IPS-15b (cell line): ENCODE results near the gene AASDH.

Experiments
- H3K27me3 ChIP-seq: one replicate; pipeline ENCODE4 v1.6.1; 2013; ENCODE audit warnings: low read length; ENCODE audit not compliant: control insufficient read depth, insufficient read depth
- H3K36me3 ChIP-seq: one replicate; pipeline ENCODE4 v1.6.1; 2013; ENCODE audit warnings: low read length; ENCODE audit not compliant: control insufficient read depth, insufficient read depth
- H3K4me1 ChIP-seq: one replicate; pipeline ENCODE4 v1.6.1; 2013; ENCODE audit warnings: mild to moderate bottlenecking, low read length; ENCODE audit not compliant: control insufficient read depth, insufficient read depth
- H3K4me3 ChIP-seq: one replicate; pipeline ENCODE4 v1.5.1; 2013; ENCODE audit warnings: low read depth, low read length
- H3K9ac ChIP-seq: one replicate; pipeline ENCODE4 v1.6.1; 2013; ENCODE audit warnings: low read depth, mild to moderate bottlenecking, low read length
- H3K9me3 ChIP-seq: one replicate; pipeline ENCODE4 v1.6.1; 2013; ENCODE audit warnings: mild to moderate bottlenecking, low read length; ENCODE audit not compliant: control insufficient read depth, insufficient read depth

Gene AASDH

DNA sequence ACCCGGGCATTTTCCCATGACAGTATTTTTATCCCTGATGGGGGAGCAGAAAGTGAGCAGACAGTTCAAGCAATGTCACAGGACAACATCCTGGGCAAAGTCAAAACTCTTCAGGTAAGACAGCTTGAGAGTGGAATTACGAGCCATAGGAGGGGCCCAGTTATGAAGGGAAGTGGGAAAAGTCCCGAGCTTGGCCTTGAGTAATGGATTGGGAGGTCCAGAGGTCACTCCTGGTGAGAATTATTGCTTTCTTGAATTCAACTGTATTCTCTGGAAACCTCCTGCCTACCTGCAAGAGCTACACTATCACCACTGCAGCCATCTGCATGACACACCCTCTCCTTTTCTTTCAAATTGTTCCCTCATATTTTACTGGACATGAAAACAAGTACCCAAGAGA is 89.1 kb downstream of the AASDH start:
- Histone ChIP-seq H3K4me3 (no peak overlapping the region), H3K36me3 (no peaks in the 10 kb centered on the region), H3K27me3 (no peaks in the 10 kb centered on the region), H3K4me1 (peaks cover 4% of the 10 kb centered on the region), H3K9ac (no peak overlapping the region), H3K9me3 (no peaks in the 10 kb centered on the region)

DNA sequence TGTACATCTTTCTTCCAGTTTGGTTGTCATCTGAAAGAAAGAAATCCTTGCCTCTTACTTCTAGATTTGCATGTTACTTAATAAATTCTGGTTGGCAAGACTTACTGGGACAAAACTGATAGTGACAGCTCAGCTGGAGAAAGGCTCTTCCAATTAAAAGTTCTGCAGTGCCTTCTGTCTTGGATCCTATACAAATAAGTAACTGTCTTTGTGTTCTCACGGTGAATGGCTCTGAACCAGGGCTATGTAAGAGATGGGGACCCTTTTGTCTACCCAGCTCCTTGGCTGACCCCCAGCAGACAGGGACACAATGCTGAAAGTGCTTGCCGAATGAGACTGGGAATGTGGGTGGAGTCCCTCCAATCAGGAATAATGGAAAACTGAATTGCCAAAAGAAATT is 89.5 kb downstream of the AASDH start:
- no peak overlapping the region for H3K4me3 ChIP-seq

DNA sequence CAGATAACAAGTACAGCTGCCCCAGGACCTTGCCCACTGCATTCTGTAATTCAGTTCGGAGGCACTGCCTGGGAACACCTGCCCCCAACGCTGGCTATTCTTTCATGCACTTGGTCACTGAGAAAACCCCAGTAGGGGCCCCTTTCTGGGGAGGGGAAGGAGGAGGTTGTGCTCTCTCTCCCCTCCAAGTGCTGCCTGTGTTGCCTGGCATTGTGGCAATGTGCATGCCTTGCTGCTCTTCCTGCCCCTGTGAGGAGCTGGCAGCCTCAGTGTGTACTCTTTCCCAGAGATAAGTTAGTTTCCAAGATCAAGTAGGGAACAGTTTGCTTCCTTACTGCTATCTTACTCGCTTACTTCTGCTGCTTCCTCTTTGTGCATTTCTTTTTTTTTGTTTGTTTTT is 90.8 kb downstream of the AASDH start:
- Histone ChIP-seq H3K9ac (no peak overlapping the region), H3K4me1 (peaks cover 4% of the 10 kb centered on the region), H3K4me3 (no peak overlapping the region), H3K27me3 (no peaks in the 10 kb centered on the region), H3K36me3 (no peaks in the 10 kb centered on the region), H3K9me3 (no peaks in the 10 kb centered on the region)

More for the DNA sequence above, 89.5 kb downstream of the AASDH start:
- H3K36me3 ChIP-seq: no peaks in the 10 kb centered on the region
- peaks cover 4% of the 10 kb centered on the region for H3K4me1 ChIP-seq
- H3K27me3 ChIP-seq: no peaks in the 10 kb centered on the region
- H3K9me3 ChIP-seq: no peaks in the 10 kb centered on the region
- H3K9ac ChIP-seq: no peak overlapping the region

DNA sequence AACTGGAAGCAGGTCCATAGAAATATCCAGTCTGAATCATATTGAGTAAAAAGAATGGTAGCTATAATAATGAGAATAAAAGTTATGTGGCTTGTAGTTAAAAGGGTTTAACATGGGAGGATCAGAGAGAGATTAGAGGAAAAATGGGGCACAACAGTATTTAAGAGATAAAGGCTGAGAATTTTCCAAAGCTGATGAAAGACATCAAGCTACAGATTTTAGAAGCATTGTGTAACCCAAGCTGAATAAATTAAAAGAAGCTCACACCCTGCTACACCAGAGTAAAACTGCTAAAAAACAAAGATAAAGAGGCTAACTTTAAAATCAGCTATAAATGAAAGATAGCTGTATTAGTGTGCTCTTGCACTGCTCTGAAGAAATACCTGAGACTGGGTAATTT is 94.2 kb downstream of the AASDH start:
- no peaks in the 10 kb centered on the region for H3K27me3 ChIP-seq
- H3K36me3 ChIP-seq: no peaks in the 10 kb centered on the region
- H3K4me1 ChIP-seq: no peaks in the 10 kb centered on the region
- no peak overlapping the region for H3K9ac ChIP-seq
- no peaks in the 10 kb centered on the region for H3K9me3 ChIP-seq
- H3K4me3 ChIP-seq: no peak overlapping the region

DNA sequence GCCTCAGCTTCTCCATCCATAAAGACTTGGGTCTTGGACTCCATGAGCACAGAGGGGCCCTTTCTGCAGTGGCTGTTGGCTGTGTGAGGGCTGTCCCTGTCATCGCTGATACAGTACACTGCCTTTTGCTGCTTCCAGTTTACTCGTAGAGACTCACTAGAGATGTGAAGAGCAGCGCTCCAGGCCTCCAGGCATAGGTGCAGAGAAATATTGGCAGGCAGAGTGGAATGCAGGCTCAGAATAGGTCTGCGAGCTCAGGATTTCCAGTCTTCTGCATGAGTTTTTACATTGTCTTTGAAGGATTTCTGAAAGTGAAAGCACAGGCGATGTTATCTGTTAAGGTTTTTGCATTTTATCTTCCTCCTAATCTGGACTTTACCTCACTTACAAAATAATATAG is 97.4 kb downstream of the AASDH start:
- H3K4me1 ChIP-seq: no peaks in the 10 kb centered on the region
- H3K36me3 ChIP-seq: no peaks in the 10 kb centered on the region
- H3K9me3 ChIP-seq: no peaks in the 10 kb centered on the region
- H3K27me3 ChIP-seq: no peaks in the 10 kb centered on the region
- no peak overlapping the region for H3K9ac ChIP-seq
- H3K4me3 ChIP-seq: no peak overlapping the region

DNA sequence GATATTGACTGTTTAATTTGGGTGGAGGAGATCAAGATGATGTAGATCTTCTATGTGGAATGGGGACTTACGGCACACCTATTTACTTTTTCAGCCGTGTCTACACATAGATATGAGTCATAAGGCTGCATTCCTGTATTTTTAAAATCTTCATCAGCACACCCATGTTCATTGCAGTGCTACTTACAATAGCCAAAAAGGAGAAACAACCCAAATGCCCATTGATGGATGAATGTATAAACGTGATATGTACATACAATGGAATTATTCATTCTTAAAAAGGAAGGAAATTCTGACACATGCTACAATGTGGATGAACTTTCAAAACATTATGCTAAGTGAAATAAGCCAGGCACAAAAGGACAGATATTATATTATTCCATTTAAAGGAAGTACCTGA is 98.6 kb downstream of the AASDH start:
- no peaks in the 10 kb centered on the region for H3K36me3 ChIP-seq
- H3K9ac ChIP-seq: no peak overlapping the region
- no peak overlapping the region for H3K4me3 ChIP-seq
- H3K27me3 ChIP-seq: no peaks in the 10 kb centered on the region
- H3K4me1 ChIP-seq: no peaks in the 10 kb centered on the region
- H3K9me3 ChIP-seq: no peaks in the 10 kb centered on the region
